CD4-positive, CD25-positive, alpha-beta regulatory T cell (primary cell): ENCODE data around the gene RBM15B. TPM values are rescaled to one million over a fixed set of nuclear protein-coding genes. Genes with fewer than 3 reads are reported as not detected.

ENCODE experiments used
- ATAC-seq, 2 donors: fragments of 150-1000 bp; cut with Tn5 transposase; one replicate each; pipeline ENCODE4 v1.10.0; 2021; ENCODE audit warnings: low read depth in 2 of 2, moderate number of reproducible peaks in 2 of 2, moderate library complexity in 1 of 2
- DNase-seq, 3 donors: peaks; one replicate each; pipeline versions ENCODE4 v3.0.0 to v3.0.0-alpha.2; 2012 to 2022; ENCODE audit warnings: mixed read lengths in 1 of 3
- H3K27ac ChIP-seq: one replicate; pipeline ENCODE4 v1.7.0; 2013; ENCODE audit warnings: mild to moderate bottlenecking, low read length; ENCODE audit not compliant: insufficient read depth, poor library complexity, severe bottlenecking
- H3K27me3 ChIP-seq: one replicate; pipeline ENCODE4 v1.7.0; 2013; ENCODE audit warnings: low read length; ENCODE audit not compliant: control insufficient read depth, insufficient read depth
- H3K36me3 ChIP-seq: one replicate; pipeline ENCODE4 v1.7.0; 2013; ENCODE audit warnings: mild to moderate bottlenecking, low read length, moderate library complexity; ENCODE audit not compliant: control insufficient read depth, insufficient read depth
- H3K4me1 ChIP-seq: 2 replicates; pipeline ENCODE4 v1.7.0; 2013; ENCODE audit warnings: mild to moderate bottlenecking, low read length; ENCODE audit not compliant: insufficient read depth, control insufficient read depth, poor library complexity, severe bottlenecking
- H3K4me3 ChIP-seq: one replicate; pipeline ENCODE4 v1.7.0; 2013; ENCODE audit warnings: low read depth, mild to moderate bottlenecking, low read length, moderate library complexity
- H3K9me3 ChIP-seq, 2 experiments: 1 replicate in 1 of 2; 2 replicates in 1 of 2; pipeline ENCODE4 v1.7.0; 2013; ENCODE audit warnings: low read length in 2 of 2, mild to moderate bottlenecking in 1 of 2, moderate library complexity in 1 of 2; ENCODE audit not compliant: control insufficient read depth in 2 of 2
- H3K27ac Mint-ChIP-seq, 3 donors: one replicate each; pipeline ENCODE4 v1.8.0; 2020 to 2022; ENCODE audit warnings: mild to moderate bottlenecking in 3 of 3, mixed read lengths in 3 of 3, moderate library complexity in 2 of 3
- H3K27me3 Mint-ChIP-seq: one replicate; pipeline ENCODE4 v1.8.0; 2022; ENCODE audit warnings: mild to moderate bottlenecking, mixed read lengths
- H3K36me3 Mint-ChIP-seq: one replicate; pipeline ENCODE4 v1.8.0; 2020; ENCODE audit warnings: mixed read lengths
- H3K4me1 Mint-ChIP-seq, 4 donors: one replicate each; pipeline ENCODE4 v1.8.0; 2020 to 2022; ENCODE audit warnings: mixed read lengths in 4 of 4, mild to moderate bottlenecking in 1 of 4
- H3K4me3 Mint-ChIP-seq, 4 donors: one replicate each; pipeline ENCODE4 v1.8.0; 2020 to 2022; ENCODE audit warnings: mild to moderate bottlenecking in 4 of 4, mixed read lengths in 4 of 4, moderate library complexity in 3 of 4
- H3K9me3 Mint-ChIP-seq, 7 donors: one replicate each; pipeline ENCODE4 v1.8.0; 2020 to 2022; ENCODE audit warnings: mixed read lengths in 7 of 7, mild to moderate bottlenecking in 3 of 7, moderate library complexity in 2 of 7
- polyA plus RNA-seq, 4 donors: library from polyadenylated mRNA; unstranded; fragments of 300-500 nt; fragmentation: Illumina TruSeq; gene quantifications; one replicate each; pipeline ENCODE4 v1.2.3, GENCODE V29; 2021
- total RNA-seq: library from RNA; stranded (reverse); gene quantifications from one replicate; pipeline ENCODE4 v1.2.3, GENCODE V29; 2022

RBM15B gene
- total and polyA plus RNA-seq, 5 donors from 2014 or later: 10.1 to 28.4 (median 13.2) TPM

DNA sequence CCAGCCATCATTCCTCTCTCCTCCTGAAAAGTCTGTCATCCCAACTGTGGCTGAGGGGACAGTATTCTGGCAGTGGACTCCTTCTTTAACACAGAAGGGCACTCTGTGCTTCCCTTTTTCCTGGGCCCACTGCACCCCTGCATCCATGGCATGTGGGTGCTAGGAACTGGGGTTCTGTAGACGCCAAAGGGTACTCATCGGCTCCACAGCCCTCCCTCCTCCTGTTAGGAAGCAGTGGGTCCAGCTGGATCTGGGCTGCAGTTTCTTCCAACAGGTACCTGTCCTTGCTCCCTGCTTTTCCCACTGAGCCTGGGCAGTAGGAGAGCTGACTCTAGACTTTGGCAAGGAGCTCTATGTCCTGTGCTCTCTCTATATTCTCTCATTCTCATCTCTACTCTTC lies 12.4 kb upstream of the RBM15B start:
- no peak overlapping the region for H3K27ac ChIP-seq
- DNase-seq (no peak), ATAC-seq (no peak)
- Mint-ChIP-seq H3K4me1 (peaks cover 0 to 18% (median 2%) of the 10 kb centered on the region in 4 donors), H3K4me3 (no peak overlapping the region), H3K27me3 (no peaks in the 10 kb centered on the region), H3K27ac (peak overlapping the region in 1 of 3 donors; percentile 71), H3K36me3 (no peaks in the 10 kb centered on the region), H3K9me3 (no peaks in the 10 kb centered on the region)
- H3K36me3 ChIP-seq: no peaks in the 10 kb centered on the region
- H3K27me3 ChIP-seq: no peaks in the 10 kb centered on the region
- no peak overlapping the region for H3K4me3 ChIP-seq
- H3K4me1 ChIP-seq: peaks cover 5% of the 10 kb centered on the region
- no peaks in the 10 kb centered on the region for H3K9me3 ChIP-seq

GRCh38 chr3:51379301-51379700 lies 11.8 kb upstream of the RBM15B start:
- Mint-ChIP-seq H3K9me3 (no peaks in the 10 kb centered on the region), H3K27me3 (no peaks in the 10 kb centered on the region), H3K4me3 (no peak overlapping the region), H3K27ac (peak overlapping the region in 1 of 3 donors; percentile 69), H3K36me3 (no peaks in the 10 kb centered on the region), H3K4me1 (peaks cover 4 to 23% (median 7%) of the 10 kb centered on the region in 4 donors)
- Histone ChIP-seq H3K27me3 (no peaks in the 10 kb centered on the region), H3K4me1 (peaks cover 11% of the 10 kb centered on the region), H3K27ac (no peak overlapping the region), H3K36me3 (no peaks in the 10 kb centered on the region), H3K9me3 (no peaks in the 10 kb centered on the region), H3K4me3 (no peak overlapping the region)
- no peak for ATAC-seq
- DNase-seq: no peak

DNA sequence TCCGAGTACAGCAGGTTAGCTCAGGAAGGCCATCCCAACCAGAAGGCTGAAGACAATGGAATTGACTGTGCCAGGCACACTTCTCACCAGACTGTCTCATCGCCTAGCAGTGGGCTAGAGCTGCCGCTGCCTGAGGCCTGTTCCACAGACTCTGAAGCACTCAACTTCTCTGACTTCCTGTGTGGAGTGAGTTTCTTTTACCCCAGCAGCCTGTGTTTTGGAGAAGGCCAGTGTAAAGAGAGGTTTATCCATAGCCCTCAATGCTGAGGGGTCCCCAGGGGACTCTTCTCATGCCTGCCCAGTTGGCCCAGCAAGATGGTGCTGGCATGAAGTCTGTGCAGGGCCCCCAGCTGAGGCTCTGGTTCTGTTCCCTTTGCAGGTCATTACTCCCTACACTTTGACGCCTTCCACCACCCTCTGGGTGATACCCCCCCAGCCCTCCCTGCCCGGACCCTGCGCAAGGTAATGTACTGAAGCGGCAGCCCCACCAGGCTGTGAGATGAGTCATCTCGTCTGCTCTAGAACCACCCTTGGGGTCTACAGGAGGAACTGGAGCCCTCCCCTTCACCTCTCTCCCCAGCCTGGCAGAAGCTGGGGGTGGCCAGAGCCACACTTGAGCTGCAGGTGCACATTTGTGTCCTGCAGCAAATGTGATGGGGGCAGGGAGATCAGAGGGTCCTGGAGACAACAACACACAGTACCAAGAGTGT lies 11.2 kb upstream of the RBM15B start:
- H3K27me3 ChIP-seq: no peaks in the 10 kb centered on the region
- no peaks in the 10 kb centered on the region for H3K27me3 Mint-ChIP-seq
- ATAC-seq (no peak), DNase-seq (no peak)
- H3K4me1 ChIP-seq: peaks cover 16% of the 10 kb centered on the region
- no peaks in the 10 kb centered on the region for H3K36me3 ChIP-seq
- H3K9me3 ChIP-seq: no peaks in the 10 kb centered on the region
- peak overlapping the region in 1 of 4 donors; percentile 19 for H3K4me3 Mint-ChIP-seq
- H3K4me1 Mint-ChIP-seq: peaks cover 4 to 28% (median 10%) of the 10 kb centered on the region in 4 donors
- no peaks in the 10 kb centered on the region for H3K36me3 Mint-ChIP-seq
- H3K27ac ChIP-seq: no peak overlapping the region
- no peak overlapping the region for H3K4me3 ChIP-seq
- no peak overlapping the region for H3K27ac Mint-ChIP-seq
- no peaks in the 10 kb centered on the region for H3K9me3 Mint-ChIP-seq

DNA sequence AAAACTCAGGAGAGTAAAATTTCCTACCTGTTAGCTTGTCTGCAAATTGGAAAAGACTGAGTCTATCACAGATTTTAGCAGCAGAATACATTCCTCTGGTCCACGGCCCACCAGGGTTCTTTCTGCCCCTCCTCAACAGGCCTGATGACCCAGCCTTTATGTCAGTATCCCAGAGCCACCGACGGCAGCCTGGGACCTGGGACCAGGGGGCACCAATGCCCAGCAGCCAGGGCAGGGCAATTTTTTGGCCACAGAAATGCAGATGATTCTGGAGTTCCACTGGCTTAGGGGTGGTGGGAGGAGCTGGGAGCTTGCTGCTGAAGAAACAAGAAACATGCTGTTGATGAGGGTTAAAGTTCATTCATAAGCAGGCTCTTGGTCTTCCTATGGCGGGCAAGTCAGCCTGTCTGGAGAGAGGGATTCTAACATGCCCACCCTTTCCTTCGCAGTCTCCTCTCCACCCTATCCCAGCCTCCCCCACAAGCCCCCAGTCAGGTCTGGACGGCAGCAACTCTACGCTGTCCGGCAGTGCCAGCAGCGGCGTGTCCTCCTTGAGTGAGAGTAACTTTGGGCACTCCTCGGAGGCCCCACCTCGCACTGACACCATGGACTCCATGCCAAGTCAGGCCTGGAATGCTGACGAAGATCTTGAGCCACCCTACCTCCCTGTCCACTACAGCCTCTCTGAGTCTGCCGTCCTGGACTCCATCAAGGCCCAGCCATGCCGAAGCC lies 10.3 kb upstream of the RBM15B start:
- no peaks in the 10 kb centered on the region for H3K9me3 Mint-ChIP-seq
- H3K27me3 ChIP-seq: no peaks in the 10 kb centered on the region
- H3K36me3 ChIP-seq: no peaks in the 10 kb centered on the region
- H3K9me3 ChIP-seq: no peaks in the 10 kb centered on the region
- no peak overlapping the region for H3K4me3 ChIP-seq
- ATAC-seq: no peak
- no peak overlapping the region for H3K27ac Mint-ChIP-seq
- peaks cover 19% of the 10 kb centered on the region for H3K4me1 ChIP-seq
- no peaks in the 10 kb centered on the region for H3K36me3 Mint-ChIP-seq
- H3K4me3 Mint-ChIP-seq: peak overlapping the region in 1 of 4 donors; percentile 19
- no peak overlapping the region for H3K27ac ChIP-seq
- peaks cover 7 to 34% (median 14%) of the 10 kb centered on the region in 4 donors for H3K4me1 Mint-ChIP-seq
- no peaks in the 10 kb centered on the region for H3K27me3 Mint-ChIP-seq
- DNase-seq: no peak

DNA sequence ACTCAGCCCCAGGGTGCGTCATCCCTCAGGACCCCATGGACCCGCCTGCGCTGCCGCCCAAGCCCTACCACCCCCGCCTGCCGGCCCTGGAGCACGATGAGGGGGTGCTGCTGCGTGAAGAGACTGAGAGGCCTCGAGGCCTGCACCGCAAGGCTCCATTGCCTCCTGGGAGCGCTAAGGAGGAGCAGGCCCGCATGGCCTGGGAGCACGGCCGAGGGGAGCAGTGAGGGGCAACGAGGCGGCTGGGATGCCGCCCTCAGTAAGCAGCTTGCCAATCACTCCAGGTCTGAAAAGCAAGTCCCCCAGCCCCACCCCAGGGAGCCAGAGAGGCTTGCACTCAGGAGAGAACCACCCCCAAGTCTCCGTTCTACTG lies 9.8 kb upstream of the RBM15B start:
- H3K27ac Mint-ChIP-seq: no peak overlapping the region
- no peak overlapping the region for H3K4me3 ChIP-seq
- H3K36me3 Mint-ChIP-seq: no peaks in the 10 kb centered on the region
- peak overlapping the region in 2 of 4 donors; percentile 1 to 19 for H3K4me3 Mint-ChIP-seq
- H3K4me1 Mint-ChIP-seq: peaks cover 11 to 39% (median 19%) of the 10 kb centered on the region in 4 donors
- H3K27ac ChIP-seq: no peak overlapping the region
- H3K4me1 ChIP-seq: peaks cover 25% of the 10 kb centered on the region
- no peaks in the 10 kb centered on the region for H3K27me3 ChIP-seq
- H3K9me3 ChIP-seq: no peaks in the 10 kb centered on the region
- no peaks in the 10 kb centered on the region for H3K36me3 ChIP-seq
- H3K9me3 Mint-ChIP-seq: no peaks in the 10 kb centered on the region
- DNase-seq (no peak), ATAC-seq (no peak)
- H3K27me3 Mint-ChIP-seq: no peaks in the 10 kb centered on the region

GRCh38 chr3:51382076-51382745 lies 8.9 kb upstream of the RBM15B start:
- H3K27ac Mint-ChIP-seq: peak overlapping the region in 1 of 3 donors; percentile 20
- Histone ChIP-seq H3K4me1 (peaks cover 32% of the 10 kb centered on the region), H3K27me3 (no peaks in the 10 kb centered on the region), H3K36me3 (no peaks in the 10 kb centered on the region), H3K4me3 (no peak overlapping the region), H3K9me3 (no peaks in the 10 kb centered on the region), H3K27ac (no peak overlapping the region)
- H3K4me1 Mint-ChIP-seq: peaks cover 16 to 47% (median 23%) of the 10 kb centered on the region in 4 donors
- no peaks in the 10 kb centered on the region for H3K36me3 Mint-ChIP-seq
- peak overlapping the region in 1 of 4 donors; percentile 89 for H3K4me3 Mint-ChIP-seq
- no peaks in the 10 kb centered on the region for H3K9me3 Mint-ChIP-seq
- DNase-seq: no peak
- no peaks in the 10 kb centered on the region for H3K27me3 Mint-ChIP-seq
- ATAC-seq: no peak

DNA sequence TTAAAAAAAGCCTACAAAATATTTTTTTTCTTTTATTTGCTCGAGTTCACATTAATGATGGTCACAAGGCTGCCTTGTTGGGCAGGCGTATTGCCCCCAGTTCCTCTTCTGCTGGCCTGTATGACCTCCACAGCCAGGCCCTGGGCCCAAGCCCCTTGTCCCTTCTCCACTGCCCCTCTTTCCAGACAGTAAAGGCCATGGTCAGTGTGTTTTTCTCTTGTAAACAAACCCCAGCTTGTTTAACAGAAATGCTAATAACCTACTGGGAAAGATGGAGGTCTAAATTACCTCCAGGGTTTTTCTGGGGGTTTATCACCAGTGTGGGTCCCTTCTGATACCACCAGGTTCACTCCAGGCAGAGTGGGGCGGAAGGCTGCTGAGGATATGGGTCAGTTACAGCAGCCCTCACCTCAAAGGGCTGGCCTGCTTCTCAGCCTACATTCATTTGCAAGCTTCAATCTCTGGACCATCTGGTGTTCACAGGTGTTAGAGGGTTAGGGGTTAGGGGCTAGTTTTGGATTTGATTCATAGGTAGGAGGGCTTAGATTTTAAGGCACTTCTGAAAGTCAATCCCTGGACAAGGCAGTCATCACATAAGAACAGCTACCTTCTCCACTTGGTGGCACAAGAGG lies 8.0 kb upstream of the RBM15B start:
- no peaks in the 10 kb centered on the region for H3K27me3 ChIP-seq
- no peaks in the 10 kb centered on the region for H3K9me3 ChIP-seq
- no peak overlapping the region for H3K4me3 ChIP-seq
- Mint-ChIP-seq H3K27me3 (no peaks in the 10 kb centered on the region), H3K27ac (peak overlapping the region in 2 of 3 donors; percentile 66 to 99), H3K4me3 (peak overlapping the region; percentile 56 to 99 (median 76)), H3K9me3 (no peaks in the 10 kb centered on the region), H3K36me3 (peaks cover 6% of the 10 kb centered on the region), H3K4me1 (peaks cover 16 to 53% (median 29%) of the 10 kb centered on the region in 4 donors)
- peaks cover 32% of the 10 kb centered on the region for H3K4me1 ChIP-seq
- DNase-seq (no peak), ATAC-seq (no peak)
- H3K36me3 ChIP-seq: peaks cover 7% of the 10 kb centered on the region
- H3K27ac ChIP-seq: peak overlapping the region; percentile 88
